ENCODE data around the gene CD6.
"Not testable (repeated sequence)": the region's sequence is repeated elsewhere in the genome, so short reads cannot be mapped to it uniquely, and the experiment has no call there.

CD6 gene

GRCh38 chr11:60972182-60973030 is 926 bp downstream of the CD6 start:
- no peak overlapping the region for H3K4me3 ChIP-seq (replicated peaks in 1 of 2; ENCODE audit: low read depth in 2 of 2, low read length in 2 of 2)
- DNase-seq (ENCODE audit: low read depth in 2 of 2) = no peak
- no peak for TF ChIP-seq CTCF (IDR thresholded peaks at IDR 0.05; ENCODE audit: low read depth, low read length)

GRCh38 chr11:60973699-60974098 is 2.2 kb downstream of the CD6 start:
- no peak overlapping the region for H3K4me3 ChIP-seq (replicated peaks in 1 of 2; ENCODE audit: low read depth in 2 of 2, low read length in 2 of 2)
- no peak for TF ChIP-seq CTCF (IDR thresholded peaks at IDR 0.05; ENCODE audit: low read depth, low read length)
- DNase-seq (ENCODE audit: low read depth in 2 of 2) = no peak

- DNase-seq (ENCODE audit: low read depth in 2 of 2); H3K4me3 ChIP-seq (replicated peaks in 1 of 2; ENCODE audit: low read depth in 2 of 2, low read length in 2 of 2): not testable (repeated sequence)
These were observed 2.8 kb downstream of the CD6 start for GRCh38 chr11:60974316-60974715.

GRCh38 chr11:60974726-60975125 is 3.2 kb downstream of the CD6 start:
- DNase-seq (ENCODE audit: low read depth in 2 of 2) = no peak
- TF ChIP-seq CTCF (IDR thresholded peaks at IDR 0.05; ENCODE audit: low read depth, low read length) = no peak
- no peak overlapping the region for H3K4me3 ChIP-seq (replicated peaks in 1 of 2; ENCODE audit: low read depth in 2 of 2, low read length in 2 of 2)

GRCh38 chr11:60977224-60977623 is 5.7 kb downstream of the CD6 start:
- no peak for TF ChIP-seq CTCF (IDR thresholded peaks at IDR 0.05; ENCODE audit: low read depth, low read length)
- no peak for DNase-seq (ENCODE audit: low read depth in 2 of 2)

GRCh38 chr11:60977836-60978235 is 6.4 kb downstream of the CD6 start:
- no peak for TF ChIP-seq CTCF (IDR thresholded peaks at IDR 0.05; ENCODE audit: low read depth, low read length)
- DNase-seq (ENCODE audit: low read depth in 2 of 2) = no peak
- no peak overlapping the region for H3K4me3 ChIP-seq (replicated peaks in 1 of 2; ENCODE audit: low read depth in 2 of 2, low read length in 2 of 2)

More at GRCh38 chr11:60977224-60977623, 5.7 kb downstream of the CD6 start:
- no peak overlapping the region for H3K4me3 ChIP-seq (replicated peaks in 1 of 2; ENCODE audit: low read depth in 2 of 2, low read length in 2 of 2)

- DNase-seq (ENCODE audit: low read depth in 2 of 2) = no peak
- no peak for TF ChIP-seq CTCF (IDR thresholded peaks at IDR 0.05; ENCODE audit: low read depth, low read length)
- H3K4me3 ChIP-seq (replicated peaks in 1 of 2; ENCODE audit: low read depth in 2 of 2, low read length in 2 of 2) = no peak overlapping the region
These were observed 7.3 kb downstream of the CD6 start for GRCh38 chr11:60978546-60979380.
